ENCODE results near the gene TLCD3A.
"Not testable (repeated sequence)": the region's sequence is repeated elsewhere in the genome, so short reads cannot be mapped to it uniquely, and the experiment has no call there.

The TLCD3A gene

GRCh38 chr17:752002-752619 is 19.7 kb downstream of the TLCD3A start, which contains the start of gene GEMIN4:
GEMIN4 (minus strand) TSS chr17:752264; CDS start chr17:752142, 122 bp downstream.
- in situ Hi-C loops (cut with HindIII; ENCODE audit: low pct_ligation_motif_present, low sequenced_read_pairs), result no loop called here
- Histone ChIP-seq H3K4me3 (ENCODE audit: low read depth, low read length) (peak within 1 kb of the TSS; percentile 71), H3K27me3 (replicated peaks) (no peaks in the 10 kb centered on the region), H3K27ac (peak within 1 kb of the TSS; percentile 74), H3K36me3 (replicated peaks) (peaks cover 13% of the 10 kb centered on the region)
- peak; percentile 82 for TF ChIP-seq CTCF (IDR thresholded peaks at IDR 0.05; ENCODE audit: low read depth, low read length, missing control alignments)
- peak; percentile 77 for DNase-seq

- DNase-seq, result peak; percentile 18
- H3K4me3 ChIP-seq (ENCODE audit: low read depth, low read length), result peak overlapping the region; percentile 71
- H3K36me3 ChIP-seq (replicated peaks), result peaks cover 13% of the 10 kb centered on the region
- no peak for TF ChIP-seq CTCF (IDR thresholded peaks at IDR 0.05; ENCODE audit: low read depth, low read length, missing control alignments)
- H3K27ac ChIP-seq, result peak overlapping the region; percentile 74
- H3K27me3 ChIP-seq (replicated peaks), result no peaks in the 10 kb centered on the region
- in situ Hi-C loops (cut with HindIII; ENCODE audit: low pct_ligation_motif_present, low sequenced_read_pairs), result no loop called here
Observed at GRCh38 chr17:752620-753219, 20.3 kb downstream of the TLCD3A start.

GRCh38 chr17:753418-753817 is 21.0 kb downstream of the TLCD3A start:
- no peak overlapping the region for H3K27ac ChIP-seq
- DNase-seq, result no peak
- in situ Hi-C loops (cut with HindIII; ENCODE audit: low pct_ligation_motif_present, low sequenced_read_pairs), result no loop called here
- H3K36me3 ChIP-seq (replicated peaks), result peaks cover 9% of the 10 kb centered on the region
- H3K27me3 ChIP-seq (replicated peaks), result no peaks in the 10 kb centered on the region
- no peak for TF ChIP-seq CTCF (IDR thresholded peaks at IDR 0.05; ENCODE audit: low read depth, low read length, missing control alignments)
- no peak overlapping the region for H3K4me3 ChIP-seq (ENCODE audit: low read depth, low read length)

- H3K4me3 ChIP-seq (ENCODE audit: low read depth, low read length); DNase-seq; H3K27ac ChIP-seq; H3K27me3 ChIP-seq (replicated peaks); in situ Hi-C loops (cut with HindIII; ENCODE audit: low pct_ligation_motif_present, low sequenced_read_pairs): not testable (repeated sequence)
- H3K36me3 ChIP-seq (replicated peaks), result peaks cover 19% of the 10 kb centered on the region
Observed at GRCh38 chr17:755319-755961, 23.0 kb downstream of the TLCD3A start.

GRCh38 chr17:756010-756567 is 23.7 kb downstream of the TLCD3A start:
- H3K4me3 ChIP-seq (ENCODE audit: low read depth, low read length); in situ Hi-C loops (cut with HindIII; ENCODE audit: low pct_ligation_motif_present, low sequenced_read_pairs); DNase-seq: not testable (repeated sequence)

DNA sequence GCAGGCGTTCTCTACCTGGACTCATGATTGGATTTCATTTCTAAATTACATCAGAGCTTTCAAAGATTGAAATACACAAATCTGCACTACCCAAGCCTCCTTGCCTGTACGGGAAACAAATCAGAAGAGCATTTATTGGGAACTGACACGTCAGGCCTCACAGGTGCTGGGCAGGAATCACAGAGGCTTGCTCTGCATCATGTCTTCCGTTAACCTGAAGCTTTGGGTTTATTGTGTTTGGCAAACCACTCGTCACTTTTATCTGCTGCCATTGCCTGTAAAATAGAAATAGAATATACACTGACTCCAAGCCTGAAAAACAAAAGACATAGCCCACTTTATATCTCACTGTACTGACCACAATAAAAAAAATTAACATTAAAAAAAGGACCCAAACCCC is 27.6 kb downstream of the TLCD3A start:
- DNase-seq, result no peak
- peaks cover 29% of the 10 kb centered on the region for H3K36me3 ChIP-seq (replicated peaks)

More at GRCh38 chr17:756010-756567, 23.7 kb downstream of the TLCD3A start:
- H3K36me3 ChIP-seq (replicated peaks), result peaks cover 20% of the 10 kb centered on the region
- not testable (repeated sequence) for H3K27me3 ChIP-seq (replicated peaks); H3K27ac ChIP-seq

More for the DNA sequence above, 27.6 kb downstream of the TLCD3A start:
- no peak overlapping the region for H3K4me3 ChIP-seq (ENCODE audit: low read depth, low read length)
- TF ChIP-seq CTCF (IDR thresholded peaks at IDR 0.05; ENCODE audit: low read depth, low read length, missing control alignments), result no peak
- no peaks in the 10 kb centered on the region for H3K27me3 ChIP-seq (replicated peaks)
- in situ Hi-C loops (cut with HindIII; ENCODE audit: low pct_ligation_motif_present, low sequenced_read_pairs), result no loop called here
- no peak overlapping the region for H3K27ac ChIP-seq

Data from brain microvascular endothelial cell (primary cell).